HL-60 (cell line): ENCODE data around the gene OS9.

ENCODE experiments used
- POLR2AphosphoS5 ChIP-seq: IDR thresholded peaks from 2 replicates; pipeline ENCODE4 v1.6.1; 2012; ENCODE audit warnings: low read depth
- TF ChIP-seq, protein P1 (sequence below): IDR thresholded peaks from one replicate; pipeline ENCODE4 v1.5.1; 2011; ENCODE audit warnings: low read length, control low read depth, inconsistent platforms; ENCODE audit not compliant: insufficient read depth
- TF ChIP-seq, protein P2 (sequence below): IDR thresholded peaks from 2 replicates; pipeline ENCODE4 v1.6.1; 2012; ENCODE audit warnings: low read depth; ENCODE audit not compliant: insufficient replicate concordance

DNA sequence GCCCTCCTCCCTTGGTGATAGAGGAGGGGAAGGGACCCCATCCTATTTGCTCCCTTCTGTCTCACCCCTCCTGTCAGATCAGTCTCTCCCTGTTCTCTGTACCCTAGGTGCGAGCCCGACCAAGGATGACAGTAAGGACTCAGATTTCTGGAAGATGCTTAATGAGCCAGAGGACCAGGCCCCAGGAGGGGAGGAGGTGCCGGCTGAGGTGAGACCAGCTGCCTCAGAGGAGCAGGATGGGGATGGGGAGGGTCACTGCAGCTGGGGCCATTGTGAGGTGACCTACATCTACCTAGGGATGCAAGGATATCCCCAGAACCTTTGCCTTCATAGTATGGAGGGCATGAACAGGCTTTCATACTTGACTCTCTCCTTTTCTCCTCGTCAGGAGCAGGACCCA is 22.4 kb downstream of the OS9 start:
- TF ChIP-seq, protein P1, sequence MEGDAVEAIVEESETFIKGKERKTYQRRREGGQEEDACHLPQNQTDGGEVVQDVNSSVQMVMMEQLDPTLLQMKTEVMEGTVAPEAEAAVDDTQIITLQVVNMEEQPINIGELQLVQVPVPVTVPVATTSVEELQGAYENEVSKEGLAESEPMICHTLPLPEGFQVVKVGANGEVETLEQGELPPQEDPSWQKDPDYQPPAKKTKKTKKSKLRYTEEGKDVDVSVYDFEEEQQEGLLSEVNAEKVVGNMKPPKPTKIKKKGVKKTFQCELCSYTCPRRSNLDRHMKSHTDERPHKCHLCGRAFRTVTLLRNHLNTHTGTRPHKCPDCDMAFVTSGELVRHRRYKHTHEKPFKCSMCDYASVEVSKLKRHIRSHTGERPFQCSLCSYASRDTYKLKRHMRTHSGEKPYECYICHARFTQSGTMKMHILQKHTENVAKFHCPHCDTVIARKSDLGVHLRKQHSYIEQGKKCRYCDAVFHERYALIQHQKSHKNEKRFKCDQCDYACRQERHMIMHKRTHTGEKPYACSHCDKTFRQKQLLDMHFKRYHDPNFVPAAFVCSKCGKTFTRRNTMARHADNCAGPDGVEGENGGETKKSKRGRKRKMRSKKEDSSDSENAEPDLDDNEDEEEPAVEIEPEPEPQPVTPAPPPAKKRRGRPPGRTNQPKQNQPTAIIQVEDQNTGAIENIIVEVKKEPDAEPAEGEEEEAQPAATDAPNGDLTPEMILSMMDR = no peak
- TF ChIP-seq POLR2AphosphoS5 = no peak
- TF ChIP-seq, protein P2, sequence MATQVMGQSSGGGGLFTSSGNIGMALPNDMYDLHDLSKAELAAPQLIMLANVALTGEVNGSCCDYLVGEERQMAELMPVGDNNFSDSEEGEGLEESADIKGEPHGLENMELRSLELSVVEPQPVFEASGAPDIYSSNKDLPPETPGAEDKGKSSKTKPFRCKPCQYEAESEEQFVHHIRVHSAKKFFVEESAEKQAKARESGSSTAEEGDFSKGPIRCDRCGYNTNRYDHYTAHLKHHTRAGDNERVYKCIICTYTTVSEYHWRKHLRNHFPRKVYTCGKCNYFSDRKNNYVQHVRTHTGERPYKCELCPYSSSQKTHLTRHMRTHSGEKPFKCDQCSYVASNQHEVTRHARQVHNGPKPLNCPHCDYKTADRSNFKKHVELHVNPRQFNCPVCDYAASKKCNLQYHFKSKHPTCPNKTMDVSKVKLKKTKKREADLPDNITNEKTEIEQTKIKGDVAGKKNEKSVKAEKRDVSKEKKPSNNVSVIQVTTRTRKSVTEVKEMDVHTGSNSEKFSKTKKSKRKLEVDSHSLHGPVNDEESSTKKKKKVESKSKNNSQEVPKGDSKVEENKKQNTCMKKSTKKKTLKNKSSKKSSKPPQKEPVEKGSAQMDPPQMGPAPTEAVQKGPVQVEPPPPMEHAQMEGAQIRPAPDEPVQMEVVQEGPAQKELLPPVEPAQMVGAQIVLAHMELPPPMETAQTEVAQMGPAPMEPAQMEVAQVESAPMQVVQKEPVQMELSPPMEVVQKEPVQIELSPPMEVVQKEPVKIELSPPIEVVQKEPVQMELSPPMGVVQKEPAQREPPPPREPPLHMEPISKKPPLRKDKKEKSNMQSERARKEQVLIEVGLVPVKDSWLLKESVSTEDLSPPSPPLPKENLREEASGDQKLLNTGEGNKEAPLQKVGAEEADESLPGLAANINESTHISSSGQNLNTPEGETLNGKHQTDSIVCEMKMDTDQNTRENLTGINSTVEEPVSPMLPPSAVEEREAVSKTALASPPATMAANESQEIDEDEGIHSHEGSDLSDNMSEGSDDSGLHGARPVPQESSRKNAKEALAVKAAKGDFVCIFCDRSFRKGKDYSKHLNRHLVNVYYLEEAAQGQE = no peak
